GM21529 (cell line): Measurements from ENCODE around the gene FAM156B.
"Not testable (repeated sequence)": the region's sequence is repeated elsewhere in the genome, so short reads cannot be mapped to it uniquely, and the experiment has no call there.

Experiments
- ATAC-seq: cut with Tn5 transposase; IDR thresholded peaks from one replicate; pipeline ENCODE4 v1.9.1; 2021; ENCODE audit not compliant: unreplicated experiment

FAM156B gene

DNA sequence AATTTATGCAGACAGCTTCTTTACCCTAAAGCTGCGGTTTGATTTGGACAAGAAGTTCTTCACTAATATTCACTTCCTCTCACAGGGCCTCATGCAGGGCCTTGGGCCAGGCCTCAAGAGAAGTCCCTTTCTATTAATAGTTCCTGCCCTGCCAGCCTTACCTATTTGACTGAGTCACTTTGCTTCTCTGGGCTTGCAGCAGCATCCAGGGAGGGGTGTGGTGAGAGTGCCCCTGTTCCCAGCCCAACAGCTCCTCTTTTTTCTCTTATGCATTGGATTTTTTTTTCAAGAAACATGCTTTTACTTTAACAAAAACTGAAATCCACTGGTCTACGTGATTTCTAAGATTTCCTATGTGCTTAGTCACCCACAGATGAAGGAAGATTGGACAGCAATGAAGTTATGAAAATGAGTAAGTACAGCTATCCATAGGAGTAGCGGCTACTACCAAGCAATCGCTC is 26.7 kb downstream of the FAM156B start:
- ATAC-seq, result peak; percentile 47

GRCh38 chrX:52930214-52930613 is 33.1 kb downstream of the FAM156B start:
- ATAC-seq, result not testable (repeated sequence)

DNA sequence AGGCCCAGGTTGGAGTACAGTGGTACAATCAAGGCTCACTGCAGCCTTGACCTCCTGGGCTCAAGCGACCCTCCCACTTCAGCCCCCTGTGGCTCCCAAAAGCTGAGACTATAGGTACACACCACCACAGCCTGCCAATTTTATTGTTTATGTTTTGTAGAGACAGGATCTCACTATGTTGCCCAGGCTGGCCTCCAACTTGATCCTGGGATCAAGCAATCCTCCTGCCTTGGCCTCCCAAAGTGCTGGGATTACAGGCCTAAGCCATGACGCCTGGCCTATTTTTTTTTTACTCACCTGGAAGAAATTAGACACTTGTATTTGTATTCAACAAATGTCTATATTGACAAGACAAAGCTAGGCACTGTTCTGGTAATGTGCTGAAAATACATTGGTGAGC is 36.1 kb downstream of the FAM156B start:
- no peak for ATAC-seq

DNA sequence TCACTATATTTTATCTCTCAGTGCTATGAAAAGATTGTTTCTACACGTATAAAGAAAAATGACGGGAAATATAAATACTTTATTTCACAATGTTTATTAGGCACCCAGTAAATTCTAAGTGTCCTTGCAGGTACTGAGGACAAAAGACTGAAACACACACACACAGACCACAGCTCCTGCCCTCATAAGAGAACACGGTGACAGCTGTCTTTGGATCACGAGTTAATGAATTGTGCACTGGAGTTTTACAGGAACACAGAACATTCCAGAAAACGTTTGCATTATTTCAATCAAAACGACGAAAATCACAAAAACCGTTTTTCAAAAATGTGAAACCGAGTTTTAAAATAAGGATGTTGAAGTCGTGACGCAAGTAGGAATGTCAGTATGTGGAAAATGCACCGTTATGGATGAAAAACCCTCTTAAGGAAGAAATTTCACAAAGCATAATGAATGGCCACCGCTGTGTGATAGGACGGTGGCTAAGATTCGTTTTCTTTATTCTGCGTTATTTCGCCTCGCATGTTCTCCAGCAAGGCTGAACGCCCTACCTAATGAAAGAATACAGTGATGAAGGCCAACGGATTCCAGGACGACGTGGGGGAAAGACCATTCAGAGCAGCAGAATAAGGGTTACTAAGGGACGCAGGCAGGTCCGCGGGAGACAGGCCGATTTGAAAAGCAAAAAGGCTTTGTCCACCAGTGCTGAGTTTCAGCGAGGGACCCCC is 37.0 kb downstream of the FAM156B start:
- no peak for ATAC-seq

GRCh38 chrX:52934704-52935469 is 37.8 kb downstream of the FAM156B start:
- peak; percentile 95 for ATAC-seq

DNA sequence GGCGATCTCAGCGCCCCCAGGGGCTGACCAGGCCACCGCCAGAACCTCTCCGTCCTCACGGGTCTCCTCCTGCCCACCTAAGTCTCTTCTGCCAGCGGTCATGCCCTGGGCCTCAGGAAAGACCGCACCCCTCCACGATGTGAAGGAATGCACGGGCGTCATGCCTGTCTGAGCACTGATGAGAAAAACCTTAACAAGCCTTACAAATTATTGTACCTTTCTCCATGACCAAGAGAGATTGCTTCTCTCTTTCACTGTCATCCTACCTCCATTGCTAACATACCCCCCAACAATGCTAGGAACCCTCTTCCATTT is 38.3 kb downstream of the FAM156B start:
- ATAC-seq, result not testable (repeated sequence)

DNA sequence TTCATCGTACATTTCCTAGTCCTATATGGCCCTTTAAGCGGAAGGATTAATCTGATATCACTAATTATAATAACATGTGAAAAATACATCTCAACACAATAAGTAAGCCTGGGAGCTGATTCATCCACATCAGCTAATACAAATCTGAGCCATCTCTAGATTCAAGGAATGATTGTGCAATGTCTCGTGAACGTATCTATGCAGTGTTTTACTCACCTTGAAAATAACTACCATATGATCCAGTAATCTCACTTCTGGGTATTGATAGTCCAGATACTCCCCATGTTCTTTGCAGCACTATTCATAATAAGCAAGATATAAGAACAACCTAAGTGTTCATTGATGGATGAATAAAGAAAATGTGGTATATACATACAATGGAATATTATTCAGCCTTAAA is 43.6 kb downstream of the FAM156B start:
- ATAC-seq, result not testable (repeated sequence)

DNA sequence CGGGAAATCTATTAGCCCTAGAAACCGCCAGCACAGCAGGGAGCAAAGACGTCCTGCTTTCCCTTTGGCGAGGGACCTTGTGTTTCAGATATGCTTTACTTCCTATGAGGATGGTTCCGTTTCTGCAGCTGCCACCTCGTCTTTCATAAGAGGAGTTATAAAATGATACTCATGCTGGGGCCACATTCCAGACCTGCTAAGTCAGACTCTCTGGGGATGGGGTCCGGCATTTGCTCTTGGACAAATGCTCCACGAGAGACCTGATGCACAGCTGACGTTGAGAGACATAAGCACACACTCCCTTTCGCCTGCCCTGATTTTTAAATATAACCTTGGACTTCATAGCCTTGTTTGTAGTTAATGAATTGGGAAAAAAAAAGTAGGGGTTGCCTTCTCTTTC is 44.6 kb downstream of the FAM156B start:
- ATAC-seq, result not testable (repeated sequence)

GRCh38 chrX:52945838-52946494 is 48.8 kb downstream of the FAM156B start:
- not testable (repeated sequence) for ATAC-seq

DNA sequence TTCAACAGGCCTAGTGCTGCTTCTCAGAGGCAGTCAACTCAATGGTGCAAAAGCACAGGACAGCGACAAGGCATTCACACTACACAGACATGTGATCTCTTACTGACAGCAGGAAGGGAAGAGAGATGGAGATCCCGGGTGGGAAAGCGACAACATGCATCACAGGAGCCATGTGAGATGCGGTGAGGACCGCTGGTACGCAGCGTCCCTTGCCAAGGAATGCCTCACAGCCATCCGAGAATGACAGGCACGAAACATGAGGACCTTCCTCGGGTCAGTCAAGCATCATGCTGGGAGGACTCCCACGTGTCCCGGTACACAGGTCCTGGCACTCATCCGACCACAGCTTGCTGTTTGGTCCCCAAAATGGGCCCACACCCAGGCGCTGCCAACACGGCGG is 50.4 kb downstream of the FAM156B start:
- not testable (repeated sequence) for ATAC-seq

- ATAC-seq, result not testable (repeated sequence)
Observed at GRCh38 chrX:52948265-52948664, 51.1 kb downstream of the FAM156B start.

- ATAC-seq, result not testable (repeated sequence)
Observed at GRCh38 chrX:52949325-52949724, 52.2 kb downstream of the FAM156B start.

- ATAC-seq, result not testable (repeated sequence)
Observed at GRCh38 chrX:52949884-52950283, 52.8 kb downstream of the FAM156B start.
